KG1 (cell line): ENCODE results near the gene UBE2E2.

Experiments used
- DNase-seq: peaks from one replicate; lab custom pipeline; 2025; lab: John Stamatoyannopoulos, UW

The UBE2E2 gene

GRCh38 chr3:23389089-23389488 is 186.0 kb downstream of the UBE2E2 start:
- no peak for DNase-seq

DNA sequence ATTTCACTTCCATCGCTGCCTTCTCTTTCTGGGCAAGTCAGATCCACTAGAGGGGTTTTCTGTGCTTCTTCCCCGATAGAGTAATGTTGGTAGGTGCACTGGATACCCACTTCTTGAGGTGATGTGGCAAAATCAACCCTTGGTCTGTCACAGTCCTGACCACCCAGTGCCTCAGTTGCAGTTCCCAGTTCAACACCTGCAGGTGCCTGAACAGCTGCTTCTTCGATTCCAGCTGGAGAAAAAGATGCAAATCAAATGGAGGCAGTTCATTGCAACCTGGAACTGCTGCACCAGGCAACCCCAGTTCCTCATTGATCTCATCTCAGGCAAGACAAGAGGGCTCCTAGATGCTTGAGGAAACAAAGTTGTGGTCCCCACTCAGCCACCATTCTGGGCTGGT is 186.6 kb downstream of the UBE2E2 start:
- no peak for DNase-seq

GRCh38 chr3:23390446-23390845 is 187.3 kb downstream of the UBE2E2 start:
- DNase-seq: no peak

DNA sequence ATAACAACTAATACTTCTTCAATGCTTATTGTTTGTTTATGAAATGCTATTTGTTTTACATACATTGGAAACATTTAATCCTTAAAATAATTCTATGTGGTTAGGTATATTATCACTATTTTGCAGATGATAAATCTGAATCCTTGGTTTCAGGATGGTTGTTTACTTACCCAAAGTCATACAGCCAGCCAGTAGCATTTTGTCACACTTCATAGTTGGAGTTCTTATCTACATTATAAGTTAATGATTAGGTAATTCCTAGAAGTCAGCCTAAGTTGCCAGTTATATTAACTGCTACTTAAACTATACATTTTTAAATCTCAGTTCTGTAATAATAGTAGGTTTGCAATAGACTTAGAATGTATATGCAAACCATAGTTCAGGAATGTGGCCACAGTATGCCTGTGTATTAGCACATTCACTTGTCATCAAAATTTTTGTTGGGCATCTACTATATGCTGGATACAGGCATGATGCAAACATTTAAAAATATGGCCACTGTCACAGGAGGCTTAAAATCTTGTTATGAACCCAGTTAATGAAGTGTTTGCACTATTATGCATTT is 187.9 kb downstream of the UBE2E2 start:
- no peak for DNase-seq

GRCh38 chr3:23395115-23395514 is 192.0 kb downstream of the UBE2E2 start:
- DNase-seq: no peak

- no peak for DNase-seq
These were observed 193.6 kb downstream of the UBE2E2 start for GRCh38 chr3:23396746-23397145.

DNA sequence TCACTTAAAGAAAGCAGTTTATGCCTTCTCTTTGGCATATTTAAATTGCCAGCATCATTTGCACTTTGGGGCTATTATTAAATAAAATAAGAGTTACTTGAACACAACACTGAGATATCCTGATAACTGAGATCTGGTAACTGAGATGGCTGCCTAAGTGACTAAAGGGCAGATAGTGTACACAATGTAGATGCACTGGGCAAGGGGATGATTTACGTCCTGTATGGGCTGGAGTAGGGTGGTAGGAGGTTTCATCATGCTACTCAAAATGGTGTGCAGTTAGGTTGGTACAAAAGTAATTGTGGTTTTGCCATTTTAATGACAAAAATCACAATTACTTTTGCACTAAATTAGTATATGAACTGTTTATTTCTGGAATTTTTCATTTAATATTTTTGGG is 196.1 kb downstream of the UBE2E2 start:
- DNase-seq: no peak

- DNase-seq: no peak
These were observed 199.8 kb downstream of the UBE2E2 start for GRCh38 chr3:23402728-23403492.

GRCh38 chr3:23404246-23404645 is 201.1 kb downstream of the UBE2E2 start:
- DNase-seq: no peak

GRCh38 chr3:23405081-23405480 is 202.0 kb downstream of the UBE2E2 start:
- no peak for DNase-seq

DNA sequence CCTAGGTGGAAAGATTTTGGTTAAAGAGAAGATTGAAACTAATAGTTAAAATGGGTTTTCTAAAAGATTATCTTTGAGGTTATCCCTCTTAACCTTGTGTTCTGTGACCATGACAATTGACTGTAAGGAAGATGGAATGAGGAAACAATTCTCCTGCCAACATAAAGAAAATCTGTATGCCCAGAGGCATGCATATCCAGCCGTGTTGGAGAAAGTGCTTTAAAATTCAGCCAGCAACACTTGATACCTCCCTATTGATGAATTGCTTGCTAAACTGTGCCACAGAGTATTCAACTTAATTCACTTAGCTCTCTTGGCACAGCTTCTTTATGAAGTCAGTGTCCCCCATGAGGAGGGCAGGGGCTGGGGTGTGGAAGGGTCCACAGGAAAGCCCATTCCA is 203.5 kb downstream of the UBE2E2 start:
- no peak for DNase-seq

- no peak for DNase-seq
These were observed 214.9 kb downstream of the UBE2E2 start for GRCh38 chr3:23418026-23418425.

- no peak for DNase-seq
These were observed 218.8 kb downstream of the UBE2E2 start for GRCh38 chr3:23421811-23422516.

DNA sequence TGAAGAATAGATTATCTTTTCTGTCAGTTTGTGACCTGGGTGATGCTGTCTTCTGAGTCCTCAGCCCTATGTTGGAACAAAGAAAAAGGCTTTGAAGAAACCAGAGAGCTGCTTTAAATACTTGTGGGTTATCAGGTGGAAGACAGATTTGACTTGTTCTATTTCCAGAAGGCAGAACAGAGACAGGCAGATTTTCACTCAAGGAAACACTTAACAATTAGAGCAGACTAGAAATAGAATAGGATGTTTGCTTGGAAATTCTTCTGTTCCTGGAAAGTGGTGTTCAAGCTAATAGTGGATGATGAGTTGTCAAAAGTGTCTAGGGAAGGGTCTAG is 219.4 kb downstream of the UBE2E2 start:
- DNase-seq: no peak

DNA sequence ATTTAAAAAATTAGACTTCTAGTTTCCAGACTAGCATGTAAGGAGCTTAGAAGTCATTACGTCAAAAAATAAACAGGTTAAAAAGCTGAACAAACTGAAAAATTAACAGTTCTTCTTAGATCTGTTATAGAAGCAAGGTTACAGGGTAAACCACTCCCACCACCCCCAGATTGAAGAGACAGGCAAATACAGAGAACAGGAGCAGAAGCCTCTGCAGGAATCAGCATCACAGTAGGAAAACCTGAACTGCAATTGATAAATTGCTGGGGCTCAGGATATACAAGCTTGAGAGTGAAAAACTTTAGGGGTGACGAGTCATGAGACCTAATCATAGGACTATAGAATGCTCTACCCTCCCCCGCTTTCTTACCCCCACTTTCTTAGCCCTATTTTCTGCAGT is 222.3 kb downstream of the UBE2E2 start:
- no peak for DNase-seq

GRCh38 chr3:23430781-23431398 is 227.8 kb downstream of the UBE2E2 start:
- DNase-seq: no peak

- DNase-seq: no peak
These were observed 228.6 kb downstream of the UBE2E2 start for GRCh38 chr3:23431764-23432163.

DNA sequence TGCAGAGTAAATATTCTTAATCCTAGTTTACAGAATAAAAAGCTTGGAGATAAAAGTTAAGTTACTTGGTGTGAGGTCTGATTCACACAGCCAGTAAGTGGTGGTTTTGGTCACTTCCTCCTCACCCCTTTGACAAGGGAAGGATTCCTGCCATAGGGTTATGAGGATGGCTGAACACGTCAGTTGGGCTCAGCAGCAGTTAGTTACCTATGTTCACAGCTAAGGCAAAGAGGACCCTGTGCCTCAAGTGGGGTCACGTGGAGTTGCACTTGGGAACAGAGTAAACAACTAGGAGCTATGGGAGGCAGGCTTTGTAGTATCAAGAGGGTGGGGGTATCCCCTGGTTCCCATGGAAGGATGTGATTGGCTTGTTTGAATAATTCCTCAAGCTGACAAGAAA is 232.2 kb downstream of the UBE2E2 start:
- no peak for DNase-seq

GRCh38 chr3:23435904-23436303 is 232.8 kb downstream of the UBE2E2 start:
- no peak for DNase-seq

DNA sequence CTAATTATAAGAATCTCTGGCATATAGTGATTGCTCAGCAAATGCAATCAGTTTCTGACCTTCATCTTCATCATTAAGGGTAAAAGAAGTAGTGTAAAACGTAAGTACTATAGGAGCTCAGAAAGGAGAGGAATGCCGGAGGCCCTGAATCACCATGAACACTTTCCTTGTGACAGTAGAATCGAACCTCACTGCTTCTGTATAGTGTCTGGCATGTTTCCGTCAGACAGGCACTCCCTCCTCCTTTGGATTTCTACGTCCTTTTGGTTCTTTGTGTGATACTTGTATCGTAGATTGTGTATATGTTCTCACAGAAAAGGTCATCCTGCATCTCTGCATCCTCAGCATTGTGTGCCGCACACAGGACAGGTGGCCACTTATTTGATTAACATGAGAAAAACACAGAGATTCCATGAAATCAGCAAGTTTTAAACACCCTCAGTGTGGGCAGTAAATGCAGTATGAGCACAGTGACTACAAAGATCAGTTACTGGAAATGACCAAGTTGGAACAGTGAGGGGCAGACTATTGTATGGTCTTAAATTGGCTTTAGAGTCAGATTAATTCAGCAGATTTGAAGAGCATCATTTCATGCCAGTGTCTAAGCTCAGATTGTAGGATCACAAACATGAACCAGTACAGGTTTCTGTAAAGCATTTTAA is 234.5 kb downstream of the UBE2E2 start:
- DNase-seq: no peak

- no peak for DNase-seq
These were observed 235.5 kb downstream of the UBE2E2 start for GRCh38 chr3:23438657-23439056.

DNA sequence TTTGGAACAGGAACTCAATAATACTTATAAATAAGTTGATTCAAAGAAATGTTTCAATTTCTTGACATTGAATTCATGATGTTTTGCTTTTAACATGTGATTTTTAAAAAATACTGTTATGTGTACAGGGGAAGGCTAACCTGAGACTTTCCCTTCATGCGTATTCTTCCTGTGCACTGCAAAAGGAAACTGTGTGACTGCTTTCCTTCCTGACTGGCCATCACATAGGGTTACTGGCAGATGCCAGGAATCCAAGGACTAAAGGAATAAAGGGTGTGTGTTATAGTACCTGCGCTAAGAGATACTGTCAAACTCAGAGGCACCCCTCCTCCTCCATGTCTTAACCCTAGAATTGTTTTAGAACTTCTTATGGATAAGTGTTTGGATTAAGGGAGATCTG is 236.0 kb downstream of the UBE2E2 start:
- DNase-seq: no peak
